GM21786 (cell line): ENCODE results near the gene SHISA5.
A peak's percentile ranks its signal among the peaks of the same experiment; 100 is the strongest.
"Not testable (repeated sequence)": the region's sequence is repeated elsewhere in the genome, so short reads cannot be mapped to it uniquely, and the experiment has no call there.

ENCODE experiments used
- ATAC-seq: cut with Tn5 transposase; IDR thresholded peaks from one replicate; pipeline ENCODE4 v1.9.1; 2021; ENCODE audit not compliant: unreplicated experiment

Gene SHISA5

DNA sequence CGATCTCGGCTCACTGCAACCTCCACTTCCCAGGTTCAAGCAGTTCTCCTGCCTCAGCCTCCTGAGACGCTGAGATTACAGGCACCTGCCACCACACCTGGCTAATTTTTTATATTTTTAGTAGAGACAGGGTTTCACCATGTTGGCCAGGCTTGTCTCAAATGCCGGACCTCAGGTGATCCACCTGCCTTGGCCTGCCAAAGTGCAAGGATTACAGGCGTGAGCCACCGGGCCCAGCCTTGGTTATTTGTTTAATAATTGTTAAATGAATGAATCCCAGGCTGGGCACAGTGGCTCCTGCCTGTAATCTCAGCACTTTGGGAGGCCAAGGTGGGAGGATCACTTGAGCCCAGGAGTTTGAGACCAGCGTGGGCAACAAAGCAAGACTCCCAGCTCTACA lies 42.2 kb downstream of the SHISA5 start:
- not testable (repeated sequence) for ATAC-seq

- no peak for ATAC-seq
Measured at GRCh38 chr3:48460517-48460902, 43.5 kb downstream of the SHISA5 start.

DNA sequence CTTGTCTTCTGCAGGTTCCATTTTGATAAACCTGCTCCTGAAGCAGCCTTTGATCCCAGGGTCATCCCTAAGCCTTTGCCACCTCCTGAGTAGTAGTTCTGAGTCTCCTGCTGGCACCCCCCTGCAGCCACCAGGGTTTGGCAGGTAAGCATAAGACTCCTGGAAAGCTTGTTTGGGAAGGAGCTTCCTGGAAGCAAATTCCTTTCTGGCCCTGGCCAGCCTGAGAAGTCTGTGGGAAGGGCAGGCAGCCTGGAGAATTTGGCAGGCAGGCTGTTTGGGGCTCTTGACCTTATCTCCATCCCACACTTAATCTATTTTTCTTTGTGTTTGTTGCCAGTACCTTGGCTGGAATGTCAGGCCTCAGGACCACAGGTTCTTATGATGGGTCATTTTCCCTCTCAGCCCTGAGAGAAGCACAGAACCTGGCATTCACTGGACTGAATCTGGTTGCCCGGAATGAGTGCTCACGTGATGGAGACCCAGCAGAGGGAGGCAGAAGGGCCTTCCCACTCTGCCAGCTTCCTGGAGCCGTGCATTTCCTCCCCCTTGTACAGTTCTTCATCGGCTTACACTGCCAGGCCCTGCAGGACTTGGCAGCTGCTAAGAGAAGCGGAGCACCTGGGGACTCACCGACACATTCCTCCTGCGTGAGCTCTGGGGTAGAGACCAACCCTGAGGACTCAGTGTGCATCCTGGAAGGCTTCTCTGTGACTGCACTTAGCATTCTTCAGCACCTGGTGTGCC lies 44.0 kb downstream of the SHISA5 start:
- ATAC-seq = no peak

- no peak for ATAC-seq
Measured at GRCh38 chr3:48459331-48459730, 44.6 kb downstream of the SHISA5 start.

DNA sequence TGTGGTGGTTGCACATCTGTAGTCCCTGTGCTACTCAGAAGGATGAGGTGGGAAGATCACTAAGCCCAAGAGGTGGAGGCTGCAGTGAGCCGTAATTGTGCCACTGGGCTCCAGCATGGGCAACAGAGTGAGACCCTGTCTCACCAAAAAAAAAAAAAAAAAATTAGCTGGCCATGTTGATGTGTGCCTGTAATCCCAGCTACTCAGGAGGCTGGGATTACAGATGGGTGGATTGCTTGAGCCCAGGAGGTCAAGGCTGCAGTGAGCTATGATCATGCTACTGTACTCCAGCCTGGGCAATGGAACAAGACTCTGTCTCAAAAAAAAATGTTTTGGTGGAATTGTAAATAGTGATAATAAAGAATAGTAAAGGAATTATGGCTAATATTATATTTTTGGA lies 47.5 kb downstream of the SHISA5 start:
- ATAC-seq = no peak

DNA sequence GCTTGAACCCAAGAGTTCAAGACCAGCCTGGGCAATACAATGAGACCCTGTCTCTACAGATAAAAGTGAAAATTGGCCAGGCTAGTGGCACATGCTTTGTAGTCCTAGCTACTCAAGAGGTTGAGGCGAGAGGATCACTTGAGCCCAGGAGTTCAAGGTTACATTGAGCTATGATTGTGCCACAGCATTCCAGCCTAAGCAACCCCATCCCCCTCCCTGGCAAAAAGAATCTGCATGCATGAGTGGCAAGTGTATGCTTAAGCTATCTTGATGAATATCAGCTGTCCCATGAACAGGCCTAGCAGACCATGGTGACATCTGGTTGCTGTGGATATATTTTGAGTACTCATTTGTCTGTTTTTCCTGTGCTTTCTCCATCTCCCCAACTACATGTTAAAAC lies 52.7 kb downstream of the SHISA5 start:
- ATAC-seq = no peak

- peak; percentile 74 for ATAC-seq
Measured at GRCh38 chr3:48446425-48447193, 57.4 kb downstream of the SHISA5 start, which contains the start of gene ATRIP. Gene ATRIP (plus strand): TSS chr3:48446737. CDS start chr3:48446846, 109 bp downstream.

DNA sequence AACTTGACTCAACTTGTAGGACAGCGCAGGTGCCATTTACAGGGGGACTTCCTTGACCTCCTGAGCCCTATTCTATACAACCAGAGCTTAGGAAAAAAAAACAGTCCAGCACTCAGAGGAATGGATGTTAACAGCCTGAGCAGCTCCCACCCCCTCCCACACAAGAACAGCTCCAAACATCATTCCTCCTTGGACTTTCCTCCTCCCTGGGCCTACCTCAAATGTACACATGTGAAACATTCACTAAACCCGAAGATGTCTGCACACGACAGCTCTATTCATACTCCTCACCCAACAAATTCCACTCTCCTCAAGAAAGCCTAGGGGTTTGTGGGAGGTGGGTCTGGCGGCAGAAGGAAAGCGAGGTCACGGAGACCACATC lies 57.9 kb downstream of the SHISA5 start:
- no peak for ATAC-seq

GRCh38 chr3:48445277-48445882 lies 58.6 kb downstream of the SHISA5 start:
- ATAC-seq = no peak

GRCh38 chr3:48441940-48442339 lies 62.0 kb downstream of the SHISA5 start:
- no peak for ATAC-seq

DNA sequence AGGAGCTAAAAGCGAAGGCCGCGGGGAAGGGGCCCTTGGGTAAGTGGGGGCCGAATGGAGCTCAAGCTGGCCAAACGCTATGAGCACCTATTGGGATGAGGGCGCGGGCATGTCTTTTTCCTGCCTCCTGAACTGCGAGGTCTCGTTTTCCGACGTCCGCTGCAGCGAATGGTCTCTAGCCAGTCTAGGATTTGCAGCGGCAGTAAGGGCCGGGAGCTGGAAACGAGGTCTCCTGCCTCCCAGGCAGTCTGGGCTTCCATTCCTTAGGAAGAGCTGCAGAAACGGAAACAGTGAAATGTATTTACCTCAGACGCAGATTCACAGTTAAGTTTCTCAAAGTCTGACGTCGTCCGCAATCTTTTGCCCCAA lies 63.4 kb downstream of the SHISA5 start:
- ATAC-seq = peak; percentile 1

- ATAC-seq = peak; percentile 93
Measured at GRCh38 chr3:48439820-48440589, 64.0 kb downstream of the SHISA5 start, which contains the start of the genes CCDC51 and TMA7. Gene CCDC51 (minus strand): TSS chr3:48440119. CDS start chr3:48435128, 4,991 bp downstream. Gene TMA7 (plus strand): TSS chr3:48440257. CDS start chr3:48440297, 40 bp downstream.

- ATAC-seq = no peak
Measured at GRCh38 chr3:48437812-48438211, 66.2 kb downstream of the SHISA5 start.

DNA sequence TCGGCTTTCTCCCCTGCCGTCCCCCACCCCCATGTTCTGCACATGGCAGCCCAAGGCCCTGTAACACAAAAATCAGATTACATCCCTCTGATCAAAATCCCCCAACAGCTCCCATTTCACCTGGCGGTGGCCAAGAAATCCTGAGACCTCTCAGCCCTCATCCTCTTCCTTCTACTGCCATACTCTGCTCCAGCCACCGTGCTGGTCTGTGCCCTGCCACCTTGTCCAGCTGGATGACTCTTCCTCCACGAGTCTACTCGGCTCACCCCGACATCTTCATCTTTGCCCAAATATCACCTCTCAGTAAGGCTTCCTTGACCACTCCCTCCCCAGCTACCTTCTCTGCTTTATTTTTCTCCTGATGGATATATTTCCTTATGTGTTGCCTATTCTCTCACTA lies 67.1 kb downstream of the SHISA5 start:
- no peak for ATAC-seq

DNA sequence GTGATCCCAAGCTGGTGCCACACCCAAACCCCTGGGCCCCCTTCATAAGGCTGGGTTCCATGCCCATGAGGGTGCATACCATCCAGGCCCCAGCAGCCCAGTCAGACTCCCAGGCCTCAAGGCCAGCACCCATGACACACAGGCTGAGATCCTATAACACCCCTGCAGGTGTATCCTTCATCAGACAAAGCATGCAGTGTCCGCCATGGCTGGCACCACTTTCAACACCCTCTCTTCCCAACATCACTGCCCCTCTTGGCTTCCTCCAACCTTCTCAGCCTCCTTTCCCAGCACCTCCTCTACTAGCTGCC lies 67.5 kb downstream of the SHISA5 start:
- no peak for ATAC-seq

DNA sequence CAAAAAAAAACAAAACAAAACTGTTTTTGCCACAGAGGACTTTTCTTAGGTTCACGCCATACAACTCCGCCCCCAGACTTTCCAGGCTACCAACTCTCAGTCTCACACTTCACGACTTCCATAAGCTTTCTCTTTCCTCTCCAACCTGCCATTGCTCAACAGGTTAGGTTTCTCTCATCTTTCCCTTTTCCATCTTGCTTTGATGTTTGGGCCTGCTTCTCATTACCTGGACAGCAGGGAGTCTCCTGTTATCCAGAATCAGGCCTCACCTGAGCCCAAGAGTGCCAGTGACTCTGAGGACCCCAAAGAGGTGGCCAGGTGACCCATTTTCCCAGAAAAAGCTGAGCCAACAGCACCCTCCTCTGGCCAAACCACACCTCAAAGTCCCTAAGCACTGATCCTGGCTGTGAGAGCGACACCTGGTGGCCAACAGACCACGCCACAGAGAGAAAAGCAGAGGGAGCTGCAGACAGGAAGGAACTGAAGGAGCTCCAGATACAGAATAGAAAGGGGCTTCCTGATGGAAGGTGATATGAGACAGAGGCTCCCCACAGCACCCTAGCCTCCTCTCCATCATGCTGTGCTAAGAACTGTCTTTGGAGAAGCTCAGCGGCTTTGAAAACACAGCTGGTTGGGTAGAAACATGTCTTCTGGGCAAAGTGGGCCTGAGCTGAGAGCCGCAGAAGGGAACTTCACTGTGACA lies 68.0 kb downstream of the SHISA5 start:
- no peak for ATAC-seq

GRCh38 chr3:48435223-48435595 lies 68.8 kb downstream of the SHISA5 start:
- ATAC-seq = no peak

DNA sequence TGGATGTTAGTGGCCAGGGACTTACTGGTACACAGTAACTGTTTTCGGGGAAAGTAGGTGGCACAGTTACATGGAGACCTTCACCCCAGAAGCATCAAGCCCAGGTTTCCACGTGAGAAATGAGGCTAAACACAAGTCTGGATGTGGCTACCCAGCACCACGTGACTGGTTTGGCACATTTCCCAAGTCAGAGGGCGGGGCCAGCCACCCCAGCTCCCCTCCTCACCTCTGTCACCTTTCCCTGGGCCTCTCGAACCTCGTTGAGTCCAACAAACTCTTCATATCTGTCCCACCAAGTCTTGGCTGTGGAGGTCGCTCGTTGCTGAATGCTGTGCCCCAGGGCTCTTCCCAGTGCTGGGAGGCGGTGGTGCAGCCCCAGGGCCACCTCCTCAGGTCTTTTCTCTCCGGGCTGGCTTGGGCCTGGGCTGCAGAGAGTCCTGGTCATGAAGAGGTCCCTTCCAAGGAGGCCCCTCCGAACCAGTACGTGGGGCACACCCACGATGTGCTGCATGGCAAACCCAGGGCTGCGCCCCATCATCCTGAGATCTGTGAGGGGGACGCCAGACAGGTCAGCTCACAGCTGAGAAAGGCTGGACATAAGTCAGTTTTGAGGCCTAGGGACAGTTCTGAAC lies 69.3 kb downstream of the SHISA5 start:
- ATAC-seq = no peak

GRCh38 chr3:48433472-48434118 lies 70.4 kb downstream of the SHISA5 start:
- no peak for ATAC-seq
